Stimulated activated CD4-positive, alpha-beta T cell treated with anti-CD3 and anti-CD28 coated beads, Interleukin-2, amount 100 ng/mL, for 4 hours (primary cell): ENCODE measurements around the gene ALDH1B1.
"Not testable (repeated sequence)": the region's sequence is repeated elsewhere in the genome, so short reads cannot be mapped to it uniquely, and the experiment has no call there.

ENCODE experiments used
- DNase-seq: peaks from one replicate; pipeline ENCODE4 v3.0.0-alpha.2; 2020; ENCODE audit warnings: low read depth

The ALDH1B1 gene

GRCh38 chr9:38387066-38387465 lies 5.4 kb upstream of the ALDH1B1 start:
- DNase-seq = no peak

GRCh38 chr9:38387751-38388150 lies 4.8 kb upstream of the ALDH1B1 start:
- DNase-seq = no peak

- DNase-seq = no peak
These were observed 3.9 kb upstream of the ALDH1B1 start for GRCh38 chr9:38388283-38389223.

- DNase-seq = no peak
These were observed 3.2 kb upstream of the ALDH1B1 start for GRCh38 chr9:38389313-38389712.

GRCh38 chr9:38390442-38390841 lies 2.1 kb upstream of the ALDH1B1 start:
- DNase-seq = no peak

GRCh38 chr9:38390851-38391250 lies 1.7 kb upstream of the ALDH1B1 start:
- DNase-seq = no peak

- no peak for DNase-seq
These were observed 1.0 kb upstream of the ALDH1B1 start for GRCh38 chr9:38391278-38392118.

- DNase-seq = no peak
These were observed 760 bp downstream of the ALDH1B1 start for GRCh38 chr9:38393128-38393796.

GRCh38 chr9:38394416-38394815 lies 1.9 kb downstream of the ALDH1B1 start:
- no peak for DNase-seq

GRCh38 chr9:38395653-38396370 lies 3.3 kb downstream of the ALDH1B1 start:
- DNase-seq = no peak

GRCh38 chr9:38396371-38396671 lies 3.8 kb downstream of the ALDH1B1 start:
- no peak for DNase-seq

- not testable (repeated sequence) for DNase-seq
These were observed 6.7 kb downstream of the ALDH1B1 start for GRCh38 chr9:38399191-38399590.

GRCh38 chr9:38401994-38402393 lies 9.5 kb downstream of the ALDH1B1 start:
- DNase-seq = no peak

- DNase-seq = no peak
These were observed 11.8 kb downstream of the ALDH1B1 start for GRCh38 chr9:38404314-38404713.

GRCh38 chr9:38405785-38406184 lies 13.3 kb downstream of the ALDH1B1 start:
- DNase-seq = no peak

- DNase-seq = no peak
These were observed 14.1 kb downstream of the ALDH1B1 start for GRCh38 chr9:38406476-38407186.

- DNase-seq = no peak
These were observed 16.2 kb downstream of the ALDH1B1 start for GRCh38 chr9:38408719-38409118.

- DNase-seq = no peak
These were observed 20.2 kb downstream of the ALDH1B1 start for GRCh38 chr9:38412751-38413150.

GRCh38 chr9:38413283-38413682 lies 20.8 kb downstream of the ALDH1B1 start:
- DNase-seq = no peak

- no peak for DNase-seq
These were observed 21.7 kb downstream of the ALDH1B1 start for GRCh38 chr9:38414040-38414723.

- DNase-seq = no peak
These were observed 23.4 kb downstream of the ALDH1B1 start for GRCh38 chr9:38415856-38416255.
